Panc1 (cell line): ENCODE measurements around the gene GPC6. TPM values are rescaled to one million over a fixed set of nuclear protein-coding genes. Genes with fewer than 3 reads are reported as not detected.
"Not testable (repeated sequence)": the region's sequence is repeated elsewhere in the genome, so short reads cannot be mapped to it uniquely, and the experiment has no call there.

Source experiments
- ATAC-seq: fragments of 200-7000 bp; cut with Tn5 transposase; 2 replicates; pipeline ENCODE4 v1.9.1; 2020; ENCODE audit warnings: mild to moderate bottlenecking, moderate library complexity
- BruUV-seq: library from RNA; stranded (reverse); fragments of 400-500 nt; replicated peaks from 2 replicates; lab custom pipeline; 2021; lab: Mats Ljungman, UMichigan
- CTCF ChIA-PET: fragments of 300-600 bp; sonication (Branson Sonifier 250); formaldehyde crosslinking; loops from one replicate; lab custom pipeline; 2022; ENCODE audit warnings: antibody characterized with exemption; lab: Charles Lee
- POLR2A ChIA-PET: fragments of 300-600 bp; sonication (Branson Sonifier 250); formaldehyde crosslinking; loops from one replicate; lab custom pipeline; 2022; ENCODE audit warnings: antibody characterized with exemption; lab: Charles Lee
- DNase-seq: peaks from one replicate; pipeline ENCODE4 v3.0.0-alpha.2; 2010; ENCODE audit warnings: low read depth, low spot score
- H3K27ac ChIP-seq: 2 replicates; pipeline ENCODE4 v1.5.1; 2011; ENCODE audit warnings: mild to moderate bottlenecking, low read length, inconsistent platforms
- H3K27me3 ChIP-seq: fragments of 200-500 bp; sonication (Bioruptor generic); 2 replicates; pipeline ENCODE4 v1.6.0; 2014; ENCODE audit warnings: low read length, inconsistent platforms; ENCODE audit not compliant: control insufficient read depth, insufficient read depth
- H3K36me3 ChIP-seq: fragments of 200-500 bp; sonication (Bioruptor generic); 2 replicates; pipeline ENCODE4 v1.5.1; 2014; ENCODE audit warnings: inconsistent platforms, mild to moderate bottlenecking, low read length, moderate library complexity; ENCODE audit not compliant: control insufficient read depth, insufficient read depth
- H3K4me1 ChIP-seq: 2 replicates; pipeline ENCODE4 v1.5.1; 2011; ENCODE audit warnings: inconsistent platforms, mild to moderate bottlenecking, low read length, moderate library complexity; ENCODE audit not compliant: control insufficient read depth, insufficient read depth
- H3K4me3 ChIP-seq, 2 experiments: 2 replicates each; pipeline ENCODE4 v1.5.1; 2011 to 2012; ENCODE audit warnings: low read depth in 2 of 2, low read length in 2 of 2, mild to moderate bottlenecking in 2 of 2, inconsistent platforms in 1 of 2, moderate library complexity in 1 of 2
- H3K9me3 ChIP-seq: fragments of 200-500 bp; sonication (Bioruptor generic); 2 replicates; pipeline ENCODE4 v1.5.1; 2014; ENCODE audit warnings: low read depth, mild to moderate bottlenecking, inconsistent platforms, low read length, moderate library complexity; ENCODE audit not compliant: control insufficient read depth, insufficient read depth
- POLR2AphosphoS5 ChIP-seq: IDR thresholded peaks from 2 replicates; pipeline ENCODE4 v1.6.1; 2012; ENCODE audit warnings: mild to moderate bottlenecking, low read depth, low read length, moderate library complexity
- SIN3A ChIP-seq: IDR thresholded peaks from 2 replicates; pipeline ENCODE4 v1.6.1; 2012; ENCODE audit warnings: low read depth, mild to moderate bottlenecking, low read length, moderate library complexity, borderline replicate concordance; ENCODE audit not compliant: insufficient read depth
- TCF7L2 ChIP-seq: IDR thresholded peaks from 2 replicates; pipeline ENCODE4 v1.6.1; 2011; ENCODE audit warnings: mild to moderate bottlenecking, low read depth, low read length, inconsistent platforms
- in situ Hi-C: cut with HindIII; loops from 2 replicates; pipeline ENCODE4 v1.10.0; 2016; ENCODE audit warnings: low sequenced_read_pairs, low pct_unique_long_range_greater_than_20kb
- intact Hi-C: fragments of 100-400 bp; cut with micrococcal nuclease; formaldehyde crosslinking; loops from one replicate; pipeline ENCODE4 v1.10.0; 2022; ENCODE audit not compliant: unreplicated experiment
- total RNA-seq: library from RNA; stranded (reverse); gene quantifications from one replicate; pipeline ENCODE4 v1.2.1, GENCODE V29; 2021; ENCODE audit not compliant: unreplicated experiment
- TF ChIP-seq, protein P1 (sequence below), 2 experiments: IDR thresholded peaks; 2 replicates each; pipeline ENCODE4 v1.6.1; 2011 to 2012; ENCODE audit warnings: low read depth in 2 of 2, control low read depth in 1 of 2, low read length in 1 of 2, mild to moderate bottlenecking in 1 of 2, moderate library complexity in 1 of 2; ENCODE audit not compliant: insufficient read depth in 1 of 2
- TF ChIP-seq, protein P2 (sequence below): fragments of 450-650 bp; IDR thresholded peaks from 2 replicates; pipeline ENCODE4 v1.5.1; 2017; ENCODE audit warnings: mild to moderate bottlenecking

Gene GPC6
- total RNA-seq, 1 experiment from 2014 or later: 4.8 TPM

DNA sequence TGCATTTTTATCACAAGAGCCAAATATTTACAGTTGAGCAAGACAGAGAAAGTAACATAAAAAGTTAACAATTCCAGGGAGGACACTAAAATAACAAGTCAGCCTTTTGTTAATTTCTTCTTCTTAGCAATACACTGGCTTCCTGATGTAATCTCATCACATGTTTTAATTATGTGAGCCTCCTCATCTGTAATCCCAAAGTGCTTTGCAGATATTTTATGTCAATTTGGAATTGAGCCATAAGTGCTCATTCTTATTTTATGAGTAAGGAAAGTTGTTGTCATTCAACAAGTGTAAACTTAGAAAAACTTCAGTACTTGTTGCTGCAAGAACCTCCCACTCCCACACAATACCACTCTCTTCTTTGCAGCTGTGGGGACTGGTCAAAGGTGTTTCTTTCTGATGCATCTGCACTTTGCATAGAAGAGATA is 223.6 kb downstream of the GPC6 start:
- H3K4me1 ChIP-seq: no peaks in the 10 kb centered on the region
- in situ Hi-C loops (no loop called here), intact Hi-C loops (no loop called here)
- BruUV-seq: no TSS peak
- TF ChIP-seq, protein P1, sequence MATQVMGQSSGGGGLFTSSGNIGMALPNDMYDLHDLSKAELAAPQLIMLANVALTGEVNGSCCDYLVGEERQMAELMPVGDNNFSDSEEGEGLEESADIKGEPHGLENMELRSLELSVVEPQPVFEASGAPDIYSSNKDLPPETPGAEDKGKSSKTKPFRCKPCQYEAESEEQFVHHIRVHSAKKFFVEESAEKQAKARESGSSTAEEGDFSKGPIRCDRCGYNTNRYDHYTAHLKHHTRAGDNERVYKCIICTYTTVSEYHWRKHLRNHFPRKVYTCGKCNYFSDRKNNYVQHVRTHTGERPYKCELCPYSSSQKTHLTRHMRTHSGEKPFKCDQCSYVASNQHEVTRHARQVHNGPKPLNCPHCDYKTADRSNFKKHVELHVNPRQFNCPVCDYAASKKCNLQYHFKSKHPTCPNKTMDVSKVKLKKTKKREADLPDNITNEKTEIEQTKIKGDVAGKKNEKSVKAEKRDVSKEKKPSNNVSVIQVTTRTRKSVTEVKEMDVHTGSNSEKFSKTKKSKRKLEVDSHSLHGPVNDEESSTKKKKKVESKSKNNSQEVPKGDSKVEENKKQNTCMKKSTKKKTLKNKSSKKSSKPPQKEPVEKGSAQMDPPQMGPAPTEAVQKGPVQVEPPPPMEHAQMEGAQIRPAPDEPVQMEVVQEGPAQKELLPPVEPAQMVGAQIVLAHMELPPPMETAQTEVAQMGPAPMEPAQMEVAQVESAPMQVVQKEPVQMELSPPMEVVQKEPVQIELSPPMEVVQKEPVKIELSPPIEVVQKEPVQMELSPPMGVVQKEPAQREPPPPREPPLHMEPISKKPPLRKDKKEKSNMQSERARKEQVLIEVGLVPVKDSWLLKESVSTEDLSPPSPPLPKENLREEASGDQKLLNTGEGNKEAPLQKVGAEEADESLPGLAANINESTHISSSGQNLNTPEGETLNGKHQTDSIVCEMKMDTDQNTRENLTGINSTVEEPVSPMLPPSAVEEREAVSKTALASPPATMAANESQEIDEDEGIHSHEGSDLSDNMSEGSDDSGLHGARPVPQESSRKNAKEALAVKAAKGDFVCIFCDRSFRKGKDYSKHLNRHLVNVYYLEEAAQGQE (IDR thresholded peaks at IDR 0.05; ENCODE audit: insufficient read depth in 1 of 2, low read depth in 2 of 2, low read length in 1 of 2): no peak
- TF ChIP-seq, protein P2, sequence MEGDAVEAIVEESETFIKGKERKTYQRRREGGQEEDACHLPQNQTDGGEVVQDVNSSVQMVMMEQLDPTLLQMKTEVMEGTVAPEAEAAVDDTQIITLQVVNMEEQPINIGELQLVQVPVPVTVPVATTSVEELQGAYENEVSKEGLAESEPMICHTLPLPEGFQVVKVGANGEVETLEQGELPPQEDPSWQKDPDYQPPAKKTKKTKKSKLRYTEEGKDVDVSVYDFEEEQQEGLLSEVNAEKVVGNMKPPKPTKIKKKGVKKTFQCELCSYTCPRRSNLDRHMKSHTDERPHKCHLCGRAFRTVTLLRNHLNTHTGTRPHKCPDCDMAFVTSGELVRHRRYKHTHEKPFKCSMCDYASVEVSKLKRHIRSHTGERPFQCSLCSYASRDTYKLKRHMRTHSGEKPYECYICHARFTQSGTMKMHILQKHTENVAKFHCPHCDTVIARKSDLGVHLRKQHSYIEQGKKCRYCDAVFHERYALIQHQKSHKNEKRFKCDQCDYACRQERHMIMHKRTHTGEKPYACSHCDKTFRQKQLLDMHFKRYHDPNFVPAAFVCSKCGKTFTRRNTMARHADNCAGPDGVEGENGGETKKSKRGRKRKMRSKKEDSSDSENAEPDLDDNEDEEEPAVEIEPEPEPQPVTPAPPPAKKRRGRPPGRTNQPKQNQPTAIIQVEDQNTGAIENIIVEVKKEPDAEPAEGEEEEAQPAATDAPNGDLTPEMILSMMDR: no peak
- no peak for TF ChIP-seq POLR2AphosphoS5
- no peak for TF ChIP-seq TCF7L2
- TF ChIP-seq SIN3A: no peak
- H3K4me3 ChIP-seq: no peak overlapping the region
- ChIA-PET CTCF (no interaction called here), POLR2A (no interaction called here)
- no peak for ATAC-seq
- H3K36me3 ChIP-seq: no peaks in the 10 kb centered on the region
- H3K27me3 ChIP-seq: no peaks in the 10 kb centered on the region
- H3K9me3 ChIP-seq: no peaks in the 10 kb centered on the region
- no peak overlapping the region for H3K27ac ChIP-seq
- DNase-seq: no peak

DNA sequence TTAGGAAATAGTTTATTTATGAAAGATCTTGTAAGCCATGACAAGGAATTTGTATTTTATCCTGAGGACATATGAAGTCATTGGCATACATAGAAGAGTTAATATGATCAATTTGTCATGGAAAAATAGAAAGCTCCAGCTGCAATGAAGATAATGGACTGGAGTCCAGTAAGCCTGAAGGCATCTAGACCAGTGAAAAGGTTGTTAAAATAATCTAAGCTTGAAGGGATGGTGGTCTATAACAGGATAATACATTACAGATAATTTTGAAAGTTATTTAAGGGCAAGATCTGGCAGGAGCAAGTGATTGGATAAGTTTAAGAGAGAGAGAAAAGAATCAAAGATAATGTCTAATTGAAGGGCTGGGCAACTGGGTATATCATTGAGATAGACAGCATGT is 224.2 kb downstream of the GPC6 start:
- DNase-seq (no peak), ATAC-seq (no peak)
- intact Hi-C loops: no loop called here
- Histone ChIP-seq H3K4me3 (no peak overlapping the region), H3K4me1 (no peaks in the 10 kb centered on the region), H3K27me3 (no peaks in the 10 kb centered on the region), H3K36me3 (no peaks in the 10 kb centered on the region), H3K9me3 (no peaks in the 10 kb centered on the region), H3K27ac (no peak overlapping the region)
- POLR2A ChIA-PET: no interaction called here
- CTCF ChIA-PET: no interaction called here
- in situ Hi-C loops: no loop called here
- TF ChIP-seq, protein P1 (IDR thresholded peaks at IDR 0.05; ENCODE audit: insufficient read depth in 1 of 2, low read depth in 2 of 2, low read length in 1 of 2): no peak
- TF ChIP-seq SIN3A: no peak
- TF ChIP-seq POLR2AphosphoS5: no peak
- TF ChIP-seq, protein P2: no peak
- no peak for TF ChIP-seq TCF7L2
- no TSS peak for BruUV-seq

DNA sequence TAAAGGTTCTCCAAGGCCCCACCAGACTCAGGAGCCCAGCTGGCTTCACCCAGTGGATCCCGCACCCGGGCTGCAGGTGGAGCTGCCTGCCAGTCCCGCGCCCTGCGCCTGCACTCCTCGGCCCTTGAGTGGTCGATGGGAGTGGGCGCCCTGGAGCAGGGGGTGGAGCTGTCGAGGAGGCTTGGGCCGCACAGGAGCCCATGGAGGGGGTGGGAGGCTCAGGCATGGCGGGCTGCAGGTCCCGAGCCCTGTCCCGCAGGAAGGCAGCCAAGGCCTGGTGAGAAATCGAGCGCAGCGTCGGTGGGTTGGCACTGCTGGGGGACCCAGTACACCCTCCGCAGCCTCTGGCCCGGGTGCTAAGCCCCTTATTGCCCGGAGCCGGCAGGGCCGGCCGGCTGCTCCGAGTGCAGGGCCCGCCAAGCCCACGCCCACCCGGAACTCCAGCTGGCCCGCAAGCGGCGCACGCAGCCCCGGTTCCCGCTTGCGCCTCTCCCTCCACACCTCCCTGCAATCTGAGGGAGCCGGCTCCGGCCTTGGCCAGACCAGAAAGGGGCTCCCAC is 228.1 kb downstream of the GPC6 start:
- ATAC-seq, intact Hi-C loops, POLR2A ChIA-PET, DNase-seq, H3K4me3 ChIP-seq, H3K27me3 ChIP-seq, CTCF ChIA-PET, BruUV-seq, H3K27ac ChIP-seq, H3K9me3 ChIP-seq, H3K36me3 ChIP-seq, H3K4me1 ChIP-seq, in situ Hi-C loops: not testable (repeated sequence)
